Heart right ventricle (tissue), 16 donors: Measurements from ENCODE around the gene BRIP1. TPM values are rescaled to one million over a fixed set of nuclear protein-coding genes. Genes with fewer than 3 reads are reported as not detected.

ENCODE experiments used
- ATAC-seq, 8 donors: fragments of 200-7000 bp; cut with Tn5 transposase; one replicate each; pipeline ENCODE4 v1.9.1; 2020; ENCODE audit warnings: mild to moderate bottlenecking in 8 of 8, moderate library complexity in 8 of 8, moderate number of reproducible peaks in 1 of 8
- DNase-seq, 2 donors: peaks; one replicate each; pipeline ENCODE4 v3.0.0-alpha.2; 2020
- H3K27ac ChIP-seq, 10 donors: fragments of 200-600 bp; sonication (generic) in 2 of 10; one replicate each; pipeline versions ENCODE4 v1.5.0 to v1.8.0; 2020 to 2022; ENCODE audit warnings: mild to moderate bottlenecking in 3 of 10
- H3K27me3 ChIP-seq, 7 donors: fragments of 200-600 bp; one replicate each; pipeline ENCODE4 v1.8.0; 2021 to 2022; ENCODE audit warnings: mild to moderate bottlenecking in 2 of 7
- H3K36me3 ChIP-seq, 9 donors: fragments of 200-600 bp; sonication (generic) in 1 of 9; one replicate each; pipeline versions ENCODE4 v1.5.0 to v1.8.0; 2020 to 2022; ENCODE audit warnings: mild to moderate bottlenecking in 2 of 9
- H3K4me1 ChIP-seq, 9 donors: fragments of 200-600 bp; sonication (generic) in 1 of 9; one replicate each; pipeline versions ENCODE4 v1.5.0 to v1.8.0; 2020 to 2022; ENCODE audit warnings: mild to moderate bottlenecking in 4 of 9
- H3K4me3 ChIP-seq, 10 donors: fragments of 200-600 bp; sonication (generic) in 2 of 10; one replicate each; pipeline versions ENCODE4 v1.5.0 to v1.8.0; 2020 to 2022; ENCODE audit warnings: mild to moderate bottlenecking in 7 of 10, moderate library complexity in 2 of 10
- H3K9me3 ChIP-seq, 11 donors: fragments of 200-600 bp in 10 of 11; sonication (generic) in 2 of 11; one replicate each; pipeline versions ENCODE4 v1.5.0 to v1.8.0; 2013 to 2022; ENCODE audit warnings: mild to moderate bottlenecking in 2 of 11, control low read depth in 1 of 11, moderate library complexity in 1 of 11
- CTCF ChIP-seq, 9 donors: fragments of 200-600 bp; sonication (generic) in 2 of 9; IDR thresholded peaks; one replicate each; pipeline versions ENCODE4 v1.5.0 to v1.8.0; 2021 to 2022; ENCODE audit warnings: antibody characterized with exemption in 9 of 9, mild to moderate bottlenecking in 5 of 9, moderate library complexity in 1 of 9
- WGBS, 2 donors: extraction: QIAGEN DNeasy Blood & Tissue Kit; methylation state at CpG; one replicate each; pipeline ENCODE4 v1.1.7; 2013; ENCODE audit warnings: inconsistent platforms in 1 of 2; 5-methylcytosine and 5-hydroxymethylcytosine counted together
- intact Hi-C, 10 donors: fragments of 100-400 bp; cut with DNase I; formaldehyde crosslinking; loops; one replicate each; pipeline versions ENCODE4 v1.11.1 to v1.14.2; 2022
- polyA plus RNA-seq, 2 donors: library from polyadenylated mRNA; stranded (reverse); fragments of 200-250 nt; gene quantifications; one replicate each; pipeline ENCODE4 v1.2.3, GENCODE V29; 2013
- total RNA-seq, 10 donors: library from RNA; stranded (reverse); fragmentation: NEBNext Ultra II Directional in 3 of 10; extraction: Animal tissue kit (Norgen Biotek cat#: 25700) in 3 of 10; gene quantifications; one replicate each; pipeline versions ENCODE4 v1.2.1 to v1.2.4, GENCODE V29; 2021 to 2023
- donor health status: Arrhythmogenic right ventricular cardiomyopathy.
- donor health status: ischemic (EF 13 %, LVEDD 7.1; RV severe dilation, severe dysfunction).
- donor health status: healthy with polysubstance abuse.
- donor health status: DM: no; HTN: yes; CAD: no.
- donor health status: DM: no; HTN: no; CAD: no.
- donor health status: ischemic (EF 25% LVEDD 6.9; RV normal size, moderate dysfunction).
- donor health status: ischemic (EF 25% LVEDD 5.7; RV mildly dilated, moderate dysfunction).
- donor health status: healthy.
- donor health status: DM: yes; HTN: yes; CAD: no.
- donor health status: Ischemic cardiomyopathy.
- donor health status: ischemic (EF 35%, LVEDD 5.7; RV mildly dilated, moderate dysfunction).
- donor health status: nonischemic (EF 11% LVEDD 7.7; RV severe dilation, severe dysfunction).
- donor health status: DM: yes; HTN: yes; CAD: no.
- donor health status: PGD.
- donor health status: ischemic (EF 29% LVEDD 5.4; RV normal size, mild dysfunction).
- donor health status: nonischemic (EF 23%, LVEDD 6.1; RV moderate dilation, normal function).

Gene BRIP1
- total and polyA plus RNA-seq, 12 donors, result 0.03 to 2.1 (median 0.22) TPM; not detected in 1

DNA sequence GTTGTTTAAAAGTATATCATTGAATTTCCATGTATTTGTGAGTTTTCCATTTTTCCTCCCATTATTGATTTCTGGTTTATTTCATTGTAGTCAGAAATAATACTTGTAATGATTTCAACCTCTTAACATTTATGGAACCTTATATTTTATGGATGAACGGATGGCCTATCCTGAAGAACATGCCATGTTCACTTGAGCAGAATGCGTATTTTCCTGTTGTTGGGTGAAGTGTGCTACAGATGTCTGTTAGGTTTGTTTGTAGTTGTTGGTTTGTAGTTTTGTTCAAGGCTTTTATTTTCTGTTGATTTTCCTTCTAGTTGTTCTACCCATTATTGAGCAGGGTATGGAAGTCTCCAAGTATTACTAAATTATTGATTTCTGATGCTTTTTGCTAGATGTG, 165.1 kb downstream of the BRIP1 start:
- WGBS, 2 donors, result 97 to 99% methylated on average over 2 of the region's 2 CpGs
- no peaks in the 10 kb centered on the region for H3K4me1 ChIP-seq
- peaks cover 0 to 73% (median 43%) of the 10 kb centered on the region in 11 donors for H3K9me3 ChIP-seq
- no peak for DNase-seq
- no peak overlapping the region for H3K4me3 ChIP-seq
- intact Hi-C loops, result no loop called here
- no peaks in the 10 kb centered on the region for H3K27me3 ChIP-seq
- H3K27ac ChIP-seq, result no peak overlapping the region
- ATAC-seq, result no peak
- no peak for TF ChIP-seq CTCF (IDR thresholded peaks at IDR 0.05)
- H3K36me3 ChIP-seq, result no peaks in the 10 kb centered on the region

- DNase-seq (no peak), ATAC-seq (no peak)
- WGBS, 2 donors, result 95 to 98% methylated on average over 2 of the region's 2 CpGs
- intact Hi-C loops, result no loop called here
- no peaks in the 10 kb centered on the region for H3K4me1 ChIP-seq
- no peaks in the 10 kb centered on the region for H3K27me3 ChIP-seq
- peaks cover 0 to 49% (median 25%) of the 10 kb centered on the region in 11 donors for H3K9me3 ChIP-seq
- no peak overlapping the region for H3K27ac ChIP-seq
- no peaks in the 10 kb centered on the region for H3K36me3 ChIP-seq
- H3K4me3 ChIP-seq, result no peak overlapping the region
- no peak for TF ChIP-seq CTCF (IDR thresholded peaks at IDR 0.05)
Observed at GRCh38 chr17:61695779-61696337, 167.5 kb downstream of the BRIP1 start.

DNA sequence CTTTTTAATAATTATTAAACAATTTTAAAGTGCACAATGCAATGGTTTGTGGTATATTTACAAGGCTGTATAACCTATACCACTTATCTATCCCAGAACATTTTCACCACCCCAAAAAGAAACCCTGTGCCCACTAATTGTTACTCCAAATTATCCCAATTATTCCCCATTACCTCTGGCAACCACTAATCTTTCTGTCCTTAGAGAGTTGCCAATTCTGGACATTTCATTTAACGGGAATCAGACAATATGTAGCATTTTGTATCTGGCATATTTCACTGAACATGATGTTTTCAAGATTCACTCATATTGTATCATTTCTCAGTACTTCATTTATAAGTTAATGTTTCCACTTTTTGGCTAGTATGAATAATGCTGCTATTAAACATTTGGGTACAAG, 169.2 kb downstream of the BRIP1 start:
- DNase-seq (no peak), ATAC-seq (no peak)
- no peak for TF ChIP-seq CTCF (IDR thresholded peaks at IDR 0.05)
- Histone ChIP-seq H3K27ac (no peak overlapping the region), H3K27me3 (no peaks in the 10 kb centered on the region), H3K4me1 (no peaks in the 10 kb centered on the region), H3K4me3 (no peak overlapping the region), H3K36me3 (no peaks in the 10 kb centered on the region), H3K9me3 (peaks cover 0 to 34% (median 7%) of the 10 kb centered on the region in 11 donors)
- intact Hi-C loops, result no loop called here
- 84 to 90% methylated on average over 1 of the region's 1 CpG for WGBS, 2 donors

DNA sequence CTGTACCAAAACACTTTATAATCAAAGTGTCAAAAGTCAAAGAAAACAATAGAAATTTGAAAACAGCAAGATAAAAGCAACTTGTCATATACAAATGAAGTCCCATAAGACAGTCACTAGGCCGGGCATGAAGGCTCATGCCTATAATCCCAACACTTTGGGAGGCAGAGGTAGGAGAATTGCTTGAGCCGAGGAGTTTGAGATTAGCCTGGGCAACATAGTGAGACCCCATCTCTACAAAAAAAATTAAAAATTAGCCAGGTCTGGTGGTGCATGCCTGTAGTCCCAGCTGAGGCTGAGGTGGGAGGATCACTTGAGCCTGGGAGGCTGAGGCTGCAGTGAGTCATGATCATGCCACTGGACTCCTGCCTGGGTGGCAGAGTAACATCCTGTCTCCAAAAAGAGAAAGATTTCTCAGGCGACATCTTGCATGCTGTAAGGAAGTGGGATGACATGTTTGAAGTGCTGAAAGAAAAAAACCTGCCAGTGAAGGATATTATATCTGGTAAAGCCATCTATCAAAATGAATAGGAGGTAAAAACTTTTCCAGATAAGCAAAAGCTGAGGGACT, 173.6 kb downstream of the BRIP1 start:
- intact Hi-C loops, result no loop called here
- Histone ChIP-seq H3K27ac (no peak overlapping the region), H3K36me3 (no peaks in the 10 kb centered on the region), H3K9me3 (peaks cover 0 to 6% (median 0%) of the 10 kb centered on the region in 11 donors), H3K4me3 (no peak overlapping the region), H3K27me3 (no peaks in the 10 kb centered on the region), H3K4me1 (no peaks in the 10 kb centered on the region)
- DNase-seq (no peak), ATAC-seq (no peak)
- 87 to 92% methylated on average over 3 of the region's 3 CpGs for WGBS, 2 donors
- no peak for TF ChIP-seq CTCF (IDR thresholded peaks at IDR 0.05)
